Right atrium auricular region (tissue), 2 donors: ENCODE measurements around the gene ABCC2. TPM values are rescaled to one million over a fixed set of nuclear protein-coding genes. Genes with fewer than 3 reads are reported as not detected.

Experiments
- DNase-seq: peaks from one replicate; pipeline ENCODE4 v3.0.0-alpha.2; 2019; ENCODE audit warnings: low spot score
- H3K27ac ChIP-seq, 2 donors: fragments of 200-600 bp; sonication (generic); 1 replicate in 1 of 2; 2 replicates in 1 of 2; pipeline ENCODE4 v1.5.1; 2016 to 2019
- H3K27me3 ChIP-seq, 2 donors: fragments of 200-600 bp; sonication (generic); one replicate each; pipeline versions ENCODE4 v1.5.1 to v1.6.0; 2017 to 2019
- H3K36me3 ChIP-seq: fragments of 200-600 bp; sonication (generic); one replicate; pipeline ENCODE4 v1.5.1; 2016
- H3K4me1 ChIP-seq, 2 donors: fragments of 200-600 bp; sonication (generic); one replicate each; pipeline versions ENCODE4 v1.5.1 to v1.6.0; 2017 to 2019
- H3K4me3 ChIP-seq, 2 donors: fragments of 200-600 bp; sonication (generic); 1 replicate in 1 of 2; 2 replicates in 1 of 2; pipeline ENCODE4 v1.5.1; 2017 to 2019; ENCODE audit warnings: mild to moderate bottlenecking in 1 of 2, moderate library complexity in 1 of 2
- H3K9me3 ChIP-seq, 2 donors: fragments of 200-600 bp; sonication (generic); one replicate each; pipeline ENCODE4 v1.5.1; 2019
- CTCF ChIP-seq, 2 donors: fragments of 200-600 bp; sonication (generic); IDR thresholded peaks; one replicate each; pipeline ENCODE4 v1.5.1; 2019; ENCODE audit warnings: antibody characterized with exemption in 2 of 2
- total RNA-seq, 2 donors: library from RNA; depleted of rRNA; stranded (reverse); fragments of >200 nt; gene quantifications; one replicate each; pipeline ENCODE4 v1.1.0, GENCODE V29; 2016

ABCC2 gene
- total RNA-seq, 2 donors from 2014 or later: 0.15 to 0.28 TPM

- H3K27me3 ChIP-seq: no peaks in the 10 kb centered on the region
- H3K9me3 ChIP-seq: no peaks in the 10 kb centered on the region
- no peaks in the 10 kb centered on the region for H3K4me1 ChIP-seq
- no peak overlapping the region for H3K4me3 ChIP-seq
- no peak overlapping the region for H3K27ac ChIP-seq
- H3K36me3 ChIP-seq: peaks cover 57% of the 10 kb centered on the region
- no peak for TF ChIP-seq CTCF (IDR thresholded peaks at IDR 0.05)
- no peak for DNase-seq
Observed at GRCh38 chr10:99895867-99896266, 113.4 kb downstream of the ABCC2 start.

Other genes with a start within 250 kb of the ABCC2 start
- gene NKX2-3, start 249.7 kb upstream of the ABCC2 start, total RNA-seq: not detected
- 10 to 100 TPM; 15.5 to 17.5 TPM for gene SLC25A28, start 162.2 kb upstream of the ABCC2 start, total RNA-seq
- gene ENTPD7, start 123.1 kb upstream of the ABCC2 start, total RNA-seq: 1 to 10 TPM; 3.5 to 3.7 TPM
- gene COX15, start 50.5 kb upstream of the ABCC2 start, total RNA-seq: 10 to 100 TPM; 18.4 to 26.4 TPM
- 10 to 100 TPM; 29.0 to 37.5 TPM for gene CUTC, start 50.4 kb upstream of the ABCC2 start, total RNA-seq
- gene DNMBP, start 227.3 kb downstream of the ABCC2 start, total RNA-seq: 1 to 10 TPM; 5.8 to 8.2 TPM